Keratinocyte (primary cell): ENCODE results near the gene CDKN2D. TPM values are rescaled to one million over a fixed set of nuclear protein-coding genes. Genes with fewer than 3 reads are reported as not detected.
"Not testable (repeated sequence)": the region's sequence is repeated elsewhere in the genome, so short reads cannot be mapped to it uniquely, and the experiment has no call there.

Experiments
- DNase-seq: peaks from one replicate; pipeline ENCODE4 v3.0.0-alpha.2; 2011; ENCODE audit warnings: low read depth, missing footprints, low spot score
- FAIRE-seq: peaks from 2 replicates; lab custom pipeline; 2011; peaks lifted over from hg19 to GRCh38; lab: Jason Lieb, UNC
- H2AFZ ChIP-seq: 2 replicates; pipeline ENCODE4 v1.6.0; 2012; ENCODE audit warnings: low read length, control low read depth, inconsistent platforms; ENCODE audit not compliant: control insufficient read depth
- H3K27ac ChIP-seq: 2 replicates; pipeline ENCODE4 v1.5.1; 2011; ENCODE audit warnings: low read length; ENCODE audit not compliant: control insufficient read depth, insufficient read depth
- H3K27me3 ChIP-seq: 3 replicates; pipeline ENCODE4 v1.6.0; 2011; ENCODE audit warnings: low read length; ENCODE audit not compliant: control insufficient read depth, insufficient read depth; ENCODE audit errors: extremely low read depth
- H3K36me3 ChIP-seq, 2 experiments: 2 replicates in 1 of 2; 3 replicates in 1 of 2; pipeline ENCODE4 v1.5.1; 2011; ENCODE audit warnings: low read length in 2 of 2, mild to moderate bottlenecking in 1 of 2; ENCODE audit not compliant: control insufficient read depth in 2 of 2, insufficient read depth in 2 of 2; ENCODE audit errors: extremely low read depth in 1 of 2
- H3K4me1 ChIP-seq: 3 replicates; pipeline ENCODE4 v1.5.1; 2011; ENCODE audit warnings: low read length; ENCODE audit not compliant: control insufficient read depth, insufficient read depth; ENCODE audit errors: extremely low read depth
- H3K4me2 ChIP-seq: 3 replicates; pipeline ENCODE4 v1.6.0; 2011; ENCODE audit warnings: low read depth, low read length; ENCODE audit not compliant: control insufficient read depth, insufficient read depth; ENCODE audit errors: extremely low read depth
- H3K4me3 ChIP-seq, 3 experiments: fragments of 200-600 bp in 1 of 3; sonication (generic) in 1 of 3; 2 replicates in 2 of 3; 3 replicates in 1 of 3; pipeline ENCODE4 v1.5.1; 2011 to 2016; ENCODE audit warnings: low read length in 3 of 3, mild to moderate bottlenecking in 3 of 3, control low read depth in 2 of 3, inconsistent platforms in 1 of 3, low read depth in 1 of 3, mixed read lengths in 1 of 3, mixed run types in 1 of 3, moderate library complexity in 1 of 3; ENCODE audit not compliant: control insufficient read depth in 2 of 3, insufficient read depth in 2 of 3; ENCODE audit errors: extremely low read depth in 1 of 3
- H3K79me2 ChIP-seq: 2 replicates; pipeline ENCODE4 v1.6.0; 2012; ENCODE audit warnings: low read length; ENCODE audit not compliant: control insufficient read depth, insufficient read depth
- H3K9ac ChIP-seq: 3 replicates; pipeline ENCODE4 v1.6.0; 2011; ENCODE audit warnings: low read length; ENCODE audit not compliant: control insufficient read depth, insufficient read depth; ENCODE audit errors: extremely low read depth
- H3K9me1 ChIP-seq: 3 replicates; pipeline ENCODE4 v1.6.0; 2011; ENCODE audit warnings: low read length; ENCODE audit not compliant: control insufficient read depth, insufficient read depth; ENCODE audit errors: extremely low read depth
- H3K9me3 ChIP-seq: 2 replicates; pipeline ENCODE4 v1.5.1; 2012; ENCODE audit warnings: low read depth, low read length; ENCODE audit not compliant: control insufficient read depth
- H4K20me1 ChIP-seq: 3 replicates; pipeline ENCODE4 v1.6.0; 2011; ENCODE audit warnings: low read length; ENCODE audit not compliant: control insufficient read depth, insufficient read depth; ENCODE audit errors: extremely low read depth
- CTCF ChIP-seq, 3 experiments: IDR thresholded peaks in 1 of 3; conservative IDR thresholded peaks in 1 of 3; optimal IDR thresholded peaks in 1 of 3; 2 replicates in 2 of 3; 3 replicates in 1 of 3; pipeline versions ENCODE3 to v1.5.1; 2011; ENCODE audit warnings: low read length in 3 of 3, mild to moderate bottlenecking in 3 of 3, moderate library complexity in 2 of 3, control low read depth in 1 of 3, inconsistent platforms in 1 of 3; ENCODE audit not compliant: insufficient read depth in 2 of 3; ENCODE audit errors: extremely low read depth in 1 of 3
- EZH2 ChIP-seq: IDR thresholded peaks from one replicate; pipeline ENCODE4 v1.6.1; 2012; ENCODE audit warnings: inconsistent platforms, mild to moderate bottlenecking, low read length, moderate library complexity
- dilution Hi-C: fragments of 300-500 bp; cut with MboI; formaldehyde crosslinking; loops from one replicate; pipeline ENCODE4 v1.7.0; 2020; ENCODE audit warnings: low sequenced_read_pairs; ENCODE audit not compliant: extremely low pct_ligation_motif_present
- polyA plus RNA-seq, 5 experiments: library from polyadenylated mRNA; depleted of rRNA in 3 of 5; stranded (reverse) in 3 of 5; stranded (forward) in 1 of 5; unstranded in 1 of 5; fragments of >200 nt; gene quantifications; 1 replicate in 1 of 5; 2 replicates in 3 of 5; 3 replicates in 1 of 5; pipeline versions ENCODE4 v1.2.1 to v1.2.3, GENCODE V29; 2011 to 2012; ENCODE audit warnings: missing spikeins in 2 of 5, low read depth in 1 of 5, low replicate concordance in 1 of 5

Gene CDKN2D
- polyA plus RNA-seq, 1 donor (not counting 4 experiments of a cell fraction or from before 2014, with no cell fraction given), result 3.9 TPM

DNA sequence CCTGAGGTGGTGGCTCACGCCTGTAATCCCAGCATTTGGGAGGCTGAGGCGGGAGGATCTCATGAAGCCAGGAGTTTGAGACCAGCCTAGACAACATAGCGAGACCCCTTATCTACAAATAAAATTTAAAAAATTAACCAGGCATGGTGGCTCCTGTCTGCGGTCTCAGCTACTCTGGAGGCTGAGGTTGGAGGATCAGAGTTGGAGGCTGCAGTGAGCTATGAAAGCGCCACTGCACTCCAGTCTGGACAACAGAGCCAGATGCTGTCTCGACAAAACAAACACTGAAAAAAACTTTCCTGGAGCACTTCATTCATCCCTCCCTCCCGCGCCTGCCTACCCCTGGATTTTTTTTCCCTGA is 25.7 kb downstream of the CDKN2D start:
- H3K9ac ChIP-seq, result no peak overlapping the region
- no peak overlapping the region for H2AFZ ChIP-seq
- H3K27me3 ChIP-seq, result no peaks in the 10 kb centered on the region
- peak overlapping the region; percentile 61 to 86 (median 68) for H3K4me3 ChIP-seq
- H3K4me1 ChIP-seq, result peaks cover 9% of the 10 kb centered on the region
- no peak for DNase-seq
- TF ChIP-seq EZH2 (no peak), CTCF (optimal IDR thresholded peaks at IDR 0.05 in 1 of 3, IDR thresholded peaks at IDR 0.05 in 1 of 3, conservative IDR thresholded peaks at IDR 0.05 in 1 of 3; ENCODE audit: extremely low read depth in 1 of 3, insufficient read depth in 2 of 3, low read length in 3 of 3) (no peak)
- H3K27ac ChIP-seq, result no peak overlapping the region
- FAIRE-seq, result no peak
- H3K79me2 ChIP-seq, result peaks cover 10% of the 10 kb centered on the region
- peak overlapping the region; percentile 56 for H3K4me2 ChIP-seq
- H4K20me1 ChIP-seq, result no peaks in the 10 kb centered on the region
- no peaks in the 10 kb centered on the region for H3K9me1 ChIP-seq
- peaks cover 5 to 9% of the 10 kb centered on the region in 2 experiments for H3K36me3 ChIP-seq
- no peaks in the 10 kb centered on the region for H3K9me3 ChIP-seq
- dilution Hi-C loops, result no loop called here

DNA sequence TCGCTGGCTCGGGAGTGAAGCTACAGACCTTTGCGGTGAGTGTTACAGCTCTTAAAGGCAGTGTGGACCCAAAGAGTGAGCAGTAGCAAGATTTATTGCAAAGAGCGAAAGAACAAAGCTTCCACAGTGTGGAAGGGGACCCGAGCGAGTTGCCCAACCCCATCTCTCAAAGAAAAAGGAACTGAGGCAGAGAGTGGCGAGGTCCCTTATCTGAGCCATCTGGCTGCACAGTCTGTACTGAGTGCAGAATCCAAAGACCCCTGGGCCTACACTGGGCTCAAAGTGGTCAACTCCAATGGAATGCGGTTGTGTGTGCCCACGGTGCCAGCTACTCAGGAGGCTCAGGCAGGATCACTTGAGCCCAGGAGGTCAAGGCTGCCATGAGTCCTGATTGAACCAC is 29.8 kb downstream of the CDKN2D start:
- H3K4me2 ChIP-seq, H3K79me2 ChIP-seq, FAIRE-seq, dilution Hi-C loops, DNase-seq, H3K27me3 ChIP-seq, H3K9me1 ChIP-seq, H4K20me1 ChIP-seq, H3K9me3 ChIP-seq, H3K27ac ChIP-seq, H3K9ac ChIP-seq, H3K4me3 ChIP-seq, H2AFZ ChIP-seq, H3K36me3 ChIP-seq: not testable (repeated sequence)
- H3K4me1 ChIP-seq, result peaks cover 23% of the 10 kb centered on the region
